Spleen (tissue), 11 donors: ENCODE results near the gene MEX3C. TPM values are rescaled to one million over a fixed set of nuclear protein-coding genes. Genes with fewer than 3 reads are reported as not detected.

Experiments
- DNase-seq: peaks from one replicate; pipeline ENCODE4 v3.0.0-alpha.2; 2020
- H3K27ac ChIP-seq, 8 donors: fragments of 200-600 bp; sonication (generic) in 7 of 8; 1 replicate in 4 of 8; 2 replicates in 4 of 8; pipeline versions ENCODE4 v1.5.0 to v1.8.0; 2016 to 2021; ENCODE audit warnings: inconsistent platforms in 4 of 8, mild to moderate bottlenecking in 4 of 8, moderate library complexity in 1 of 8
- H3K27me3 ChIP-seq, 7 donors: fragments of 200-600 bp; sonication (generic) in 6 of 7; replicated peaks in 1 of 7; 1 replicate in 4 of 7; 2 replicates in 3 of 7; pipeline versions ENCODE4 v1.5.0 to v1.8.0; 2016 to 2021; ENCODE audit warnings: inconsistent platforms in 3 of 7, mild to moderate bottlenecking in 1 of 7
- H3K36me3 ChIP-seq, 6 donors: fragments of 200-600 bp; sonication (generic) in 5 of 6; 1 replicate in 4 of 6; 2 replicates in 2 of 6; pipeline versions ENCODE4 v1.5.0 to v1.8.0; 2016 to 2021; ENCODE audit warnings: inconsistent platforms in 2 of 6
- H3K4me1 ChIP-seq, 6 donors: fragments of 200-600 bp; sonication (generic) in 5 of 6; 1 replicate in 3 of 6; 2 replicates in 3 of 6; pipeline versions ENCODE4 v1.5.0 to v1.8.0; 2016 to 2021; ENCODE audit warnings: inconsistent platforms in 3 of 6
- H3K4me3 ChIP-seq, 8 donors: fragments of 200-600 bp; sonication (generic) in 7 of 8; 1 replicate in 4 of 8; 2 replicates in 4 of 8; pipeline versions ENCODE4 v1.5.0 to v1.8.0; 2016 to 2021; ENCODE audit warnings: inconsistent platforms in 4 of 8, mild to moderate bottlenecking in 4 of 8, moderate library complexity in 2 of 8
- H3K9me3 ChIP-seq, 8 donors: fragments of 200-600 bp; sonication (generic) in 7 of 8; 1 replicate in 4 of 8; 2 replicates in 4 of 8; pipeline versions ENCODE4 v1.5.0 to v1.8.0; 2016 to 2021; ENCODE audit warnings: inconsistent platforms in 4 of 8
- POLR2A ChIP-seq, 3 donors: fragments of 450-650 bp; IDR thresholded peaks; one replicate each; pipeline ENCODE4 v1.5.1; 2017; ENCODE audit warnings: antibody characterized with exemption in 3 of 3, mild to moderate bottlenecking in 1 of 3
- POLR2AphosphoS5 ChIP-seq, 3 donors: sonication (generic); formaldehyde crosslinking; IDR thresholded peaks; one replicate each; pipeline ENCODE4 v1.5.1; 2017; ENCODE audit warnings: antibody characterized with exemption in 3 of 3
- WGBS, 5 donors: extraction: QIAGEN DNeasy Blood & Tissue Kit in 3 of 5; methylation state at CpG; one replicate each; pipeline versions ENCODE4 v1.1.5 to v1.1.7; 2013 to 2018; 5-methylcytosine and 5-hydroxymethylcytosine counted together
- intact Hi-C: fragments of 100-400 bp; cut with DNase I; formaldehyde crosslinking; loops from one replicate; pipeline ENCODE4 v1.15.0; 2023; ENCODE audit warnings: low total_unique reads
- polyA plus RNA-seq, 3 donors: library from polyadenylated mRNA; stranded (reverse); fragments of 200-250 nt; gene quantifications; one replicate each; pipeline ENCODE4 v1.2.1, GENCODE V29; 2013
- total RNA-seq, 7 donors: library from RNA; depleted of rRNA in 3 of 7; stranded (reverse); fragments of >200 nt in 3 of 7; fragmentation: NEBNext Ultra II Directional in 4 of 7; extraction: Animal tissue kit (Norgen Biotek cat#: 25700) in 4 of 7; gene quantifications; one replicate each; pipeline versions ENCODE4 v1.1.0 to v1.2.1, GENCODE V29; 2016 to 2021
- TF ChIP-seq, protein P1 (sequence below), 11 experiments: fragments of 200-600 bp in 7 of 11; fragments of 450-650 bp in 4 of 11; sonication (generic) in 4 of 11; IDR thresholded peaks in 8 of 11; conservative IDR thresholded peaks in 3 of 11; 1 replicate in 7 of 11; 2 replicates in 4 of 11; pipeline versions ENCODE4 v1.4.0 to v1.8.0; 2016 to 2021; ENCODE audit warnings: antibody characterized with exemption in 11 of 11, inconsistent platforms in 4 of 11, mild to moderate bottlenecking in 1 of 11
- donor health status: healthy with polysubstance abuse.
- donor health status: DM: no; HTN: no; CAD: no; lungs with moderate emphysema.
- donor health status: DM: no; HTN: no; CAD: no.
- donor health status: Bipolar disorder and iron deficiency.
- donor health status: healthy.
- donor health status: DM: no; HTN: no; CAD: no.
- donor health status: DM: yes; HTN: yes; CAD: no.

Gene MEX3C
- total and polyA plus RNA-seq, 10 donors = 10.2 to 56.7 (median 42.7) TPM

DNA sequence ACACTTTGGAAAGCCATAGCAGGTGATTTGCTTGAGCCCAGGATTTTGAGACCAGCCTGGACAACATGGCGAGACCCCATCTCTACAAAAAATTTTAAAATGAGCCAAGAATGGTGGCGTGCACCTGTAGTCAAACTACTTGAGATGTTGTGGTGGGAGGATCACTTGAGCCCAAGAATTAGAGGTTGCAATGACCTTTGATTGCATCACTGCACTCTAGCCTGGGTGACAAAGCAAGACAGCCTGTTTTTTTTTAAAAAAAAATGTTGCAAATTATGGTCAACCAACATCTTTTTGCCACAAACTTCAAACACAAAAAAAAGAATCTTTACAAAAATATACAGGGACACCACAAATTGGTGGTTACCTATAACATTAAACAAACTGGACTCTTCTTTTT is 40.3 kb downstream of the MEX3C start:
- TF ChIP-seq, protein P1, sequence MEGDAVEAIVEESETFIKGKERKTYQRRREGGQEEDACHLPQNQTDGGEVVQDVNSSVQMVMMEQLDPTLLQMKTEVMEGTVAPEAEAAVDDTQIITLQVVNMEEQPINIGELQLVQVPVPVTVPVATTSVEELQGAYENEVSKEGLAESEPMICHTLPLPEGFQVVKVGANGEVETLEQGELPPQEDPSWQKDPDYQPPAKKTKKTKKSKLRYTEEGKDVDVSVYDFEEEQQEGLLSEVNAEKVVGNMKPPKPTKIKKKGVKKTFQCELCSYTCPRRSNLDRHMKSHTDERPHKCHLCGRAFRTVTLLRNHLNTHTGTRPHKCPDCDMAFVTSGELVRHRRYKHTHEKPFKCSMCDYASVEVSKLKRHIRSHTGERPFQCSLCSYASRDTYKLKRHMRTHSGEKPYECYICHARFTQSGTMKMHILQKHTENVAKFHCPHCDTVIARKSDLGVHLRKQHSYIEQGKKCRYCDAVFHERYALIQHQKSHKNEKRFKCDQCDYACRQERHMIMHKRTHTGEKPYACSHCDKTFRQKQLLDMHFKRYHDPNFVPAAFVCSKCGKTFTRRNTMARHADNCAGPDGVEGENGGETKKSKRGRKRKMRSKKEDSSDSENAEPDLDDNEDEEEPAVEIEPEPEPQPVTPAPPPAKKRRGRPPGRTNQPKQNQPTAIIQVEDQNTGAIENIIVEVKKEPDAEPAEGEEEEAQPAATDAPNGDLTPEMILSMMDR (IDR thresholded peaks at IDR 0.05 in 8 of 11, conservative IDR thresholded peaks at IDR 0.05 in 3 of 11) = no peak
- TF ChIP-seq POLR2A (IDR thresholded peaks at IDR 0.05) (no peak), POLR2AphosphoS5 (IDR thresholded peaks at IDR 0.05) (no peak)
- no peaks in the 10 kb centered on the region for H3K36me3 ChIP-seq
- no peaks in the 10 kb centered on the region for H3K9me3 ChIP-seq
- intact Hi-C loops = no loop called here
- no peak overlapping the region for H3K27ac ChIP-seq
- WGBS, 5 donors = 86 to 94% (median 88%) methylated on average over 2 of the region's 2 CpGs
- H3K4me3 ChIP-seq = no peak overlapping the region
- H3K27me3 ChIP-seq = no peaks in the 10 kb centered on the region
- no peak for DNase-seq
- peaks cover 11 to 40% (median 27%) of the 10 kb centered on the region in 6 donors for H3K4me1 ChIP-seq

DNA sequence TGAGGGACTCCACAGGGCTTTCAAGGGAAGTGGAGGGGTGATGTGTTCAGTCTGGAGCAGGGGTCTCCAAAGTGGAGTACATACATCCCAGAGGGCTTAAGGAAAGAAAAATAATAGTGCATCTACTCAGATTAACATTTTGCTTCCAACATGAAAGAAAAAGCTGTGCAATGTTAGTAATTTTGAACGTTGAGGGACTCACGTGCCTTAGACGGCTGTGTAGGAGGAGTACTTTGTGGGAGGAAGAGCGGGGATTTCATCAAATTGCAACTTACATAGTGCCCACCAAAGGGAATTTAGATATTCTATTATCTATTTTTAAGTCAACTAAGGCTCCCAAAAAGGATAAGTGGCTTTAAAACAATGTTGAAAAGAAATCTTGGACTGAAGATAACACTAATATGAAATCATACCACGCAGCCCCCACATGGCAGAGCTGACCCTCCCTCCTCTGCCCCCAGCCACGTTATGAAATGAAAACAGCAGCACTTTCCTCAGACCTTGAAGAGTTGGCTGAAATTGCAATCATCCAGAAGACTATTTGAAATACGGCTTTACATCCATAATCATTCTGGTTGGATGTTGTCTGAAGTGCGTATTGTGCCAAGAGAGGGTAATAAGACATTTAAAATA is 42.9 kb downstream of the MEX3C start:
- no peaks in the 10 kb centered on the region for H3K36me3 ChIP-seq
- peak overlapping the region in 3 of 8 donors; percentile 12 to 52 (median 15) for H3K4me3 ChIP-seq
- DNase-seq = no peak
- WGBS, 5 donors = 39 to 48% (median 42%) methylated on average over 8 of the region's 8 CpGs
- H3K9me3 ChIP-seq = no peaks in the 10 kb centered on the region
- TF ChIP-seq, protein P1 (IDR thresholded peaks at IDR 0.05 in 8 of 11, conservative IDR thresholded peaks at IDR 0.05 in 3 of 11) = no peak
- TF ChIP-seq POLR2AphosphoS5 (IDR thresholded peaks at IDR 0.05) (no peak), POLR2A (IDR thresholded peaks at IDR 0.05) (no peak)
- H3K27ac ChIP-seq = peak overlapping the region; percentile 39 to 88 (median 82)
- intact Hi-C loops = no loop called here
- H3K27me3 ChIP-seq = no peaks in the 10 kb centered on the region
- H3K4me1 ChIP-seq = peaks cover 11 to 36% (median 29%) of the 10 kb centered on the region in 6 donors

DNA sequence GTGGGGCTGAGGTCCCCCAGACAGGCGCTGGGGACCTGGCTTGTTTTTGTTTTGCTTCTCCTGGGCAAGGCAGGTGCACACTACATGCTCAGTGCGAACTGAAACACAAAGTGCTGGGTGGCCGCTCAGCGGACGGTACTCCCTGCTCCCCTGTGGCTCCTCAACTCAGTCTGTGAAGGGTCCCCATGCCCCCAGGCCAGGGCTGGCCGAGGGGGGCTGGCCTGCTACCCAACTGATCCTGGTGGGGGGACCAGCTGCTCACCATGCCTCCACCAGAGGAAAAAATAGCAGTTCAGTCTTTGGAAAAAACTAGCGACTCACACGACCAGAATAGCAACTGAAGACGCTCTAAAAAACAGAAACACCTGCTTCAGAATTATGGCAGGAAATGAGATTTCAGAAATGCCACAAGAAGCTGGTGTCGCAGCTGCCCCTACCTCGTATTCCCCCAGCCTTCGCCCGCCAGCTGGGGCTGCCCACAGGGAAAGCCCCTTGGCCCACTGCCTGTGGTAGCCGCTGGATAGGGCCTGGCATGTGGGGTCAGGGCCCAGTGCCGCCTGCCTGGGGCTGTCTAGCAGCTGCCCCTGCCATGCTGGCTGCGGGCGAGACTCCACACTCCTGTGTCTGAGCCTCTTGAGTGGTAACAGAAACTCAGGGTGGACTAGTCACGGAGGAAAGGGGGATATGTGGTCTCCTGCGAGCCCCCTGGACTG is 43.7 kb downstream of the MEX3C start:
- TF ChIP-seq POLR2AphosphoS5 (IDR thresholded peaks at IDR 0.05) = peak; percentile 52 to 77 (median 76)
- TF ChIP-seq POLR2A (IDR thresholded peaks at IDR 0.05) = no peak
- DNase-seq = peak; percentile 91
- intact Hi-C loops = no loop called here
- 20 to 35% (median 22%) methylated on average over 13 to 19 of the region's 19 CpGs for WGBS, 5 donors
- Histone ChIP-seq H3K27me3 (no peaks in the 10 kb centered on the region), H3K4me1 (peaks cover 11 to 36% (median 29%) of the 10 kb centered on the region in 6 donors), H3K36me3 (no peaks in the 10 kb centered on the region), H3K9me3 (no peaks in the 10 kb centered on the region), H3K27ac (peak overlapping the region; percentile 39 to 88 (median 82)), H3K4me3 (peak overlapping the region in 5 of 8 donors; percentile 12 to 52 (median 19))

DNA sequence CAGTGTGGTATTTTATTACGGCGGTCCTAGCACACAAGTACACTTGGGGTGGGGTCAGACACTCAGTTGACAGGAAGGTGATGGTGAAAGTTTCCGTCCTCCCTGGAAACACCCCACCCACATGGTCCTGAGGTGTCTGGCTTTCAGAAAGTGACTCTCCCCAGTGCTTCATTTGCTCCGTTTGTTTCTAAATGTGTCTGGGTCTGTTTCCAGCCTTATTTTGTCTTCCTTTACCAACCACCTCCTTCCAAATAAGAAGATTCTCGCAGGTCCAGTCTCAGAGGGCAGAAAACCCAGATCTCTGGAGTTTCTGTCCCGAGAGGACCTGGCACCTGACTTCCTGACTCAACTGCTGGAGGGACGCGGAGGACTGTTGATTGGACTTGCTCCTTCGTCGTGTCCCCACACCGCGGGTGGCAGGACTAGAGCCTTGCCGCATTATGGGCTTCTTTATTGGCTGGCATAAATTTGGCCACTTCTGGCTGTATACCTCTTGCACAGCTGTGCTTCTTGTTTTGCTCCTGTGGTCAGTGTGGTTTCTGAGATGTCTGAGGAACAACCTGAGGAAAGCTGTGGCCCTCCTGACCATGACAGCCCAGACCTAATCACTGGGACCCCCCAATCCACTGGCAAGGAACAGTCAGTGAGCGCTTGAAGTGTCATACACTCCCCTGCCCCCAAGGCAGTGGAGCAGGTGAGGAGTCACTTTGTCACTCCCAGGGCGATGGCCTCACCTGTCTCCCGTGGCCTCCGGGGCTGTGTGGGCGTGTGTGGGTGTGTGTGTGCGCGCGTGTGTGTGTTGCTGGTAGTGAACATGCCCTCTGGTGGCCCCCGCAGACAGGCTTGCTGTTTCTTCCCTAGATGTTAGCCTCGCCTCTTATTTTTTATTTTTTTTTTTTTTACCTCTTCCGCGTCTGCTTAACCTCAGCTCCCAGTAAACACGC is 45.6 kb downstream of the MEX3C start:
- DNase-seq = peak; percentile 91
- Histone ChIP-seq H3K4me3 (peak overlapping the region in 2 of 8 donors; percentile 18 to 52), H3K27ac (peak overlapping the region in 6 of 8 donors; percentile 58 to 88 (median 84)), H3K36me3 (no peaks in the 10 kb centered on the region), H3K9me3 (no peaks in the 10 kb centered on the region), H3K27me3 (no peaks in the 10 kb centered on the region), H3K4me1 (peaks cover 11 to 36% (median 29%) of the 10 kb centered on the region in 6 donors)
- intact Hi-C loops = no loop called here
- TF ChIP-seq POLR2AphosphoS5 (IDR thresholded peaks at IDR 0.05) (peak; percentile 11 to 54 (median 48)), POLR2A (IDR thresholded peaks at IDR 0.05) (no peak)
- TF ChIP-seq, protein P1 (IDR thresholded peaks at IDR 0.05 in 8 of 11, conservative IDR thresholded peaks at IDR 0.05 in 3 of 11) = peak in 7 of 11 experiments; percentile 13 to 43 (median 23)
- WGBS, 5 donors = 33 to 50% (median 43%) methylated on average over 26 of the region's 26 CpGs
